HepG2 (cell line): ENCODE measurements around the gene CRKL. TPM values are rescaled to one million over a fixed set of nuclear protein-coding genes. Genes with fewer than 3 reads are reported as not detected.

ENCODE experiments used
- BHLHE40 ChIP-seq: IDR thresholded peaks from 2 replicates; pipeline ENCODE4 v1.6.1; 2011; ENCODE audit warnings: low read length, improper control_type of control experiment
- CTCF ChIP-seq: sonication (generic); formaldehyde crosslinking; IDR thresholded peaks from 2 replicates; pipeline ENCODE4 v1.5.0; 2020; ENCODE audit warnings: mild to moderate bottlenecking, missing genetic modification reagents, moderate library complexity
- FOXC1 ChIP-seq: sonication (generic); formaldehyde crosslinking; IDR thresholded peaks from 2 replicates; pipeline ENCODE4 v1.8.0; 2022; ENCODE audit warnings: mild to moderate bottlenecking, missing genetic modification reagents, borderline replicate concordance
- GPBP1L1 ChIP-seq: sonication (generic); formaldehyde crosslinking; IDR thresholded peaks from 2 replicates; pipeline ENCODE4 v1.5.0; 2020; ENCODE audit warnings: mild to moderate bottlenecking, missing genetic modification reagents
- IKZF5 ChIP-seq: IDR thresholded peaks from 2 replicates; pipeline ENCODE4 v1.6.1; 2018; ENCODE audit warnings: missing genetic modification reagents, mild to moderate bottlenecking, missing compliant biosample characterization
- JDP2 ChIP-seq: sonication (generic); formaldehyde crosslinking; IDR thresholded peaks from 2 replicates; pipeline ENCODE4 v1.8.1; 2022; ENCODE audit warnings: missing genetic modification reagents, borderline replicate concordance
- KDM2A ChIP-seq: sonication (generic); formaldehyde crosslinking; IDR thresholded peaks from 2 replicates; pipeline ENCODE4 v1.4.0; 2020; ENCODE audit warnings: low read depth, missing genetic modification reagents, borderline replicate concordance
- KDM4B ChIP-seq: sonication (generic); formaldehyde crosslinking; IDR thresholded peaks from 2 replicates; pipeline ENCODE4 v1.4.0; 2020; ENCODE audit warnings: missing genetic modification reagents
- MTA3 ChIP-seq: sonication (generic); formaldehyde crosslinking; IDR thresholded peaks from 2 replicates; pipeline ENCODE4 v1.4.0; 2020; ENCODE audit warnings: missing genetic modification reagents
- MXI1 ChIP-seq: IDR thresholded peaks from 3 replicates; pipeline ENCODE4 v1.6.1; 2012; ENCODE audit warnings: low read depth, low read length, inconsistent platforms, borderline replicate concordance
- MYC ChIP-seq: sonication (generic); formaldehyde crosslinking; IDR thresholded peaks from 2 replicates; pipeline ENCODE4 v1.9.0; 2021; ENCODE audit warnings: missing genetic modification reagents, borderline replicate concordance
- POLR2G ChIP-seq: fragments of 200-400 bp; formaldehyde crosslinking; IDR thresholded peaks from 2 replicates; pipeline ENCODE4 v1.6.1; 2018; ENCODE audit warnings: mild to moderate bottlenecking, low read depth, low read length, moderate library complexity
- SAP130 ChIP-seq: IDR thresholded peaks from 2 replicates; pipeline ENCODE4 v1.6.1; 2016; ENCODE audit warnings: low read depth
- SNRNP70 ChIP-seq: fragments of 200-400 bp; formaldehyde crosslinking; IDR thresholded peaks from 2 replicates; pipeline ENCODE4 v1.6.1; 2017; ENCODE audit warnings: mild to moderate bottlenecking, low read depth, low read length, moderate library complexity
- TARDBP ChIP-seq: sonication (generic); formaldehyde crosslinking; IDR thresholded peaks from 2 replicates; pipeline ENCODE4 v1.8.0; 2022; ENCODE audit warnings: mild to moderate bottlenecking, missing genetic modification reagents
- ZNF138 ChIP-seq: sonication (generic); formaldehyde crosslinking; IDR thresholded peaks from 2 replicates; pipeline ENCODE4 v1.5.0; 2020; ENCODE audit warnings: mild to moderate bottlenecking, low read depth, missing genetic modification reagents
- ZNF329 ChIP-seq: sonication (generic); formaldehyde crosslinking; IDR thresholded peaks from 2 replicates; pipeline ENCODE4 v1.9.0; 2021; ENCODE audit warnings: low read depth, mild to moderate bottlenecking, missing genetic modification reagents
- ZNF441 ChIP-seq: sonication (generic); formaldehyde crosslinking; IDR thresholded peaks from 2 replicates; pipeline ENCODE4 v1.7.0; 2021; ENCODE audit warnings: missing genetic modification reagents, borderline replicate concordance
- ZNF546 ChIP-seq: sonication (generic); formaldehyde crosslinking; conservative IDR thresholded peaks from 2 replicates; pipeline ENCODE4 v1.8.1; 2023; ENCODE audit warnings: mild to moderate bottlenecking, missing genetic modification reagents
- ZNF589 ChIP-seq: sonication (generic); formaldehyde crosslinking; conservative IDR thresholded peaks from 2 replicates; pipeline ENCODE4 v1.8.0; 2022; ENCODE audit warnings: mild to moderate bottlenecking, moderate library complexity, missing genetic modification reagents
- ZNF605 ChIP-seq: sonication (generic); formaldehyde crosslinking; IDR thresholded peaks from 2 replicates; pipeline ENCODE4 v1.8.0; 2022; ENCODE audit warnings: mild to moderate bottlenecking, missing genetic modification reagents
- ZNF607 ChIP-seq: sonication (generic); formaldehyde crosslinking; IDR thresholded peaks from 2 replicates; pipeline ENCODE4 v1.5.1; 2020; ENCODE audit warnings: missing genetic modification reagents, mild to moderate bottlenecking, borderline replicate concordance
- ZNF768 ChIP-seq: sonication (generic); formaldehyde crosslinking; IDR thresholded peaks from 2 replicates; pipeline ENCODE4 v1.4.0; 2020; ENCODE audit warnings: missing genetic modification reagents
- ZSCAN20 ChIP-seq: sonication (generic); formaldehyde crosslinking; IDR thresholded peaks from 2 replicates; pipeline ENCODE4 v1.4.0; 2020; ENCODE audit warnings: missing genetic modification reagents, mild to moderate bottlenecking, borderline replicate concordance
- polyA plus RNA-seq, 8 experiments: library from polyadenylated mRNA; depleted of rRNA in 3 of 8; stranded (reverse) in 7 of 8; unstranded in 1 of 8; fragments of >200 nt; fragmentation: Illumina TruSeq in 4 of 8; extraction: Trizol in 4 of 8; gene quantifications; 2 replicates each; pipeline versions ENCODE4 v1.2.1 to v1.2.3, GENCODE V29; 2011 to 2016; ENCODE audit warnings: low read depth in 4 of 8, missing spikeins in 1 of 8, mixed read lengths in 1 of 8; ENCODE audit not compliant: insufficient read depth in 1 of 8
- total RNA-seq, 5 experiments: library from RNA; depleted of rRNA; stranded (reverse); fragments of >200 nt; fragmentation: Illumina TruSeq; extraction: Trizol; gene quantifications; 2 replicates each; pipeline ENCODE4 v1.2.3, GENCODE V29; 2016; ENCODE audit warnings: low read depth in 1 of 5

Gene CRKL
- total and polyA plus RNA-seq, 2 of the 13 experiments (the other 11 are each of a cell fraction or from before 2014, with no cell fraction given), result 37.4 to 60.6 TPM

- TF ChIP-seq SAP130 (CRISPR knock-in tag) (peak; percentile 31; the same call in 1 of the 2 replicates), SNRNP70 (no peak), KDM4B (CRISPR knock-in tag) (peak; percentile 22; the same call in 1 of the 2 replicates), ZNF605 (CRISPR knock-in tag) (no peak), ZSCAN20 (CRISPR knock-in tag) (no peak), ZNF768 (CRISPR knock-in tag) (peak; percentile 50; the same call in 1 of the 2 replicates), MYC (CRISPR knock-in tag) (peak; percentile 65; the same call in 1 of the 2 replicates), POLR2G (peak; percentile 19), IKZF5 (CRISPR knock-in tag) (no peak), GPBP1L1 (CRISPR knock-in tag) (no peak), BHLHE40 (peak; percentile 89), TARDBP (CRISPR knock-in tag) (peak; percentile 54; the same call in 1 of the 2 replicates), ZNF546 (CRISPR knock-in tag) (peak; percentile 84; the same call in 1 of the 2 replicates), MTA3 (CRISPR knock-in tag) (no peak), MXI1 (no peak), ZNF607 (peak; percentile 64; the same call in 1 of the 2 replicates), ZNF138 (CRISPR knock-in tag) (no peak), ZNF589 (CRISPR knock-in tag) (no peak), CTCF (CRISPR knock-in tag) (0 out of 2 replicates have a peak, but pooled peaks have one; percentile 2), ZNF441 (CRISPR knock-in tag) (no peak), JDP2 (CRISPR knock-in tag) (no peak), KDM2A (CRISPR knock-in tag) (peak; percentile 43; the same call in 1 of the 2 replicates), ZNF329 (no peak), FOXC1 (CRISPR knock-in tag) (no peak)
These were observed 48.1 kb downstream of the CRKL start (continued) for GRCh38 chr22:20965104-20965887.
